HG03520 (cell line): ENCODE data around the gene OR6Q1.
"Not testable (repeated sequence)": the region's sequence is repeated elsewhere in the genome, so short reads cannot be mapped to it uniquely, and the experiment has no call there.

ENCODE experiments used
- ATAC-seq: cut with Tn5 transposase; IDR thresholded peaks from one replicate; pipeline ENCODE4 v1.9.1; 2021; ENCODE audit warnings: mild to moderate bottlenecking, moderate library complexity; ENCODE audit not compliant: unreplicated experiment

OR6Q1 gene, protein sequence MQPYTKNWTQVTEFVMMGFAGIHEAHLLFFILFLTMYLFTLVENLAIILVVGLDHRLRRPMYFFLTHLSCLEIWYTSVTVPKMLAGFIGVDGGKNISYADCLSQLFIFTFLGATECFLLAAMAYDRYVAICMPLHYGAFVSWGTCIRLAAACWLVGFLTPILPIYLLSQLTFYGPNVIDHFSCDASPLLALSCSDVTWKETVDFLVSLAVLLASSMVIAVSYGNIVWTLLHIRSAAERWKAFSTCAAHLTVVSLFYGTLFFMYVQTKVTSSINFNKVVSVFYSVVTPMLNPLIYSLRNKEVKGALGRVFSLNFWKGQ

DNA sequence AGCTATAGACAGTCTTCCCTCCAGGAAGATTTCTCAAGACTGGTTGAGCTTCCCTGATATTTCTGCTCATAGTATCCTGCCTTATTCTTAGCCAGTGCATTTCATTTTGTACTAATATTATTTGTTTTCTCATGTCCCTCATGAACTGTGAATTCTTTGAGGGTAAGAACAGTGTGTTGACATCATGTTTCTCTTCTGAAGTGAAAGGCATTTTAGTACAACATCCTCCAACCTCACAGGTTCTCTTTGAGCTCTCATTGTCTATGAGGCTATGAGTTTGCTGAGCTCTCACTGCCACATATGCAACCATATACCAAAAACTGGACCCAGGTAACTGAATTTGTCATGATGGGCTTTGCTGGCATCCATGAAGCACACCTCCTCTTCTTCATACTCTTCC is at the start of gene OR6Q1:
Gene OR6Q1, plus strand, starts transcription at position 301 of the 400 bp plus-strand sequence. Its CDS starts 0 bp downstream, at position 301.
- ATAC-seq = no peak

DNA sequence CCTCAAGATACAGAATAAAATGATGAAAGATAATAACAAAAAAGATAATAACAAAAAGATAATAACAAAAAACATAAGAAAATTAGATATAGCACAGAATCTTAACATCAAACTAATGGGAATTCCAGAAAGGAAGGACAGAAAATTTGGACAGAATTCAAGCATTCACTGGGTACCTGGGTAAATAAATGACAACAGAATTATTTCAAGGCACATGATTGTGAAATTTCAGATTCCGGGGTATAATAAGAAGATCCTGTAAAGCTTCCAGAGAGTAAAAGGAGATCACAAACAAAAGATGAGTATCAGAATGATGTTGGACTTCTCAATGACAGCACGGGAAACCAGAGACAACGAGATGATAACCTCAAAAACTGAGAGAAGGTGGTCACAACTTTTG is 49.2 kb upstream of the OR6Q1 start:
- ATAC-seq = no peak

DNA sequence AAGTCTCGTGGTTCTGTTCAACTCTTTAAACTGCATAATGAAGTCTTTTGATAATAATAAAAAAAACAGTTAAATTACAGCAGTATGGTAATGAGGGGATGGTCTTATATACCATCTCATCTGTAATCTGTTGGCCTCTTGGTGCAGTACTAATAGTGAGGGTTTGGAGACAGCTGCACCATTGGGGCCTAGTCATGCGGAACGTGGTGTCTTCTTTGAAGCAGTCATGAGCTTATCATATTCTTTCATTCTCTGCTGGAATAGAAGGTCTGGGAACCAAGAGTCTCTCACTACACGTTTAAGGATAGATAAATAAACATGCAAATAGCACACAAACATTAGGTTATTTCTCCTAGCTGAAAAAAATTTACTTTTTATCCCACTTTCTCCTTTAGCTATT is 48.0 kb upstream of the OR6Q1 start:
- ATAC-seq = no peak

DNA sequence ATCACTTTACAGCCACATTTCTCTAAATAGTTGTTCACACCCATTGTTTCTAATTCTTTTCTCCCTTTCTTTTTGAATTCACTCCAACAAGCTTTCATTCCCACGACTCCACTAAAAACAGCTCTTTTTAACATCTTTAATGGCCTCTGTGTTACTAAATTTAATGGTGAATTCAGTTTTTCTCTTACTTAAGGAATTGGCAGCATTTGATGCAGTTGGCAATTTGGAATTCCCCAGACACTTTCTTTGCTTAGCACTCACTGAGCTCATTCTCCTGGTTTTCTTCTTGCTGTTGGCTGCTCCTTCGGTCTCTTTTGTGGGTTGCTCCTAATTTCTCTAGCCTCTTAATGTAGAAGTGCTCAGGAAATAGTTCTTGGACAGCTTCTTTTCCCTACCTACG is 47.6 kb upstream of the OR6Q1 start:
- ATAC-seq = no peak

DNA sequence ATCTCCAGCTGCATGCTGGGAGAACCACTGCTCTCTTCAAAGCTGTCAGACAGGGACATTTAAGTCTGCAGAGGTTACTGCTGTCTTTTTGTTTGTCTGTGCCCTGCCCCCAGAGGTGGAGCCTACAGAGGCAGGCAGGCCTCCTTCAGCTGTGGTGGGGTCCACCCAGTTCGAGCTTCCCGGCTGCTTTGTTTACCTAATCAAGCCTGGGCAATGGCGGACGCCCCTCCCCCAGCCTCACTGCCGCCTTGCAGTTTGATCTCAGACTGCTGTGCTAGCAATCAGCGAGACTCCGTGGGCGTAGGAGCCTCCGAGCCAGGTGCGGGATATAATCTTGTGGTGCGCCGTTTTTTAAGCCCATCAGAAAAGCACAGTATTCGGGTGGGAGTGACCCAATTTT is 31.2 kb upstream of the OR6Q1 start:
- not testable (repeated sequence) for ATAC-seq

DNA sequence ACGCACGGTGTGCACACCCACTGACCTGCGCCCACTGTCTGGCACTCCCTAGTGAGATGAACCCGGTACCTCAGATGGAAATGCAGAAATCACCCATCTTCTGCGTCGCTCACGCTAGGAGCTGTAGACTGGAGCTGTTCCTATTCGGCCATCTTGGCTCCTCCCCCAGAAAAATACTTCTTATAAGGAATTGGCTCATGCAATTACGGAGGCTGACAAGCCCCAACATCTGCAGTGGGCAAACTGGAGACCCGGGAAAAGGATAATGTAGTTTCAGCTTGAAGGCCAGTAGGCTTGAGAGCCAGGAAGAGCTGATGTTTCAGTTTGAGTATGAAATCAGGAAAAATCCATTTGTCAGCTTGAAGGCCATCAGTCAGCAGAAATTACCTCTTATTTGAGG is 30.7 kb upstream of the OR6Q1 start:
- not testable (repeated sequence) for ATAC-seq

DNA sequence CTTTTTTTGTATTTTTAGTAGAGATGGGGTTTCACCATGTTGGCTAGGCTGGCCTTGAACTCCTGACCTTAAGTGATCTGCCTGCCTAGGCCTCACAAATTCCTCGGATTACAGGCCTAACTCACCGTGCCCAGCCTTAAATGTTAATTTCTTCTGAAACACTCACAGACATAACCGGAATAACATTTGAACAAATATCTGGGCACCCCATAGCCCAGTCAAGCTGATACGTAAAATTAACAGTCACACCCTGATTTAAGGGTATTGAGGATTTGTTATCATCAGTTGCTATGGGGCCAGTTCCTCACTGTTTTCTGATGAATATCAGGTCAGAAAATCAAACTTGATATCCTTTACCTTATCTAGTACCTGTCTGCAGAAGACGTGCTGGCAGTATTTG is 30.1 kb upstream of the OR6Q1 start:
- no peak for ATAC-seq

DNA sequence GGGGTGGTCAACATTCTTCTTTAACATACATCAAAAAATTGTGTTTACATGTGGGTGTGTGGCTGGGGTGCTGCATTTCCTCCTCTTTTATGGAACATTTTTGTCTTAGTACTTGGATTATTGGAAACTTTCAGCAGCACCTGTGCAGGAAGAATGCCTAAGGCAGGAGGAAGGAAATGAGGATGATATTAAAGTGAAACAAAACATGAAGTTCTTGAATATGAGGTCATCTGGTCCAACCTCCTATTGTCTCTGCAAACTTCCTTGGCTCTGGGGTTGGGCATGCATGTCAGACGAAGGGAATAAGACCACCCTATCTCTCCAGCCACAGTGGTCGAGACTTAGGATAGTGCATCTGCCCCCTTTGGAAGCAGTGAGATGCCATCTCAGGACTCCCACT is 27.7 kb upstream of the OR6Q1 start:
- ATAC-seq = no peak

DNA sequence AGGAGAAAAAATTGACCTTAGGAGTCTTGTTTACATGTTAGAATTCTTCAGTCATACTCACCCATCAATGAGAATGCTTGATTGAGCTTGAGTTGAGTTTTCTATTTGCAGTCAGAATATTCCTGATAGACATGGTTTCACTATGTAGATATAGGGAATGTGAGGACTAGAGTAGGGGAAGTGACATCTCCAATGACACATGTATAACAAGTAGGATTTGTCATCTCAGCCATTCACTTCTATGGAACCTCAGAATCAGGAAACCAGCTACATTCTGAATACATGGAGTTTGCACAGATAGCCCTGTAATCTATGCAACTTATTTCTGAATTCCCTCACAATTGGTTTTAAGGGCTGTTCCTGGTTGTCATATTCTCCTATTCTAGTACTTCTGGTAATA is 27.2 kb upstream of the OR6Q1 start:
- ATAC-seq = no peak

DNA sequence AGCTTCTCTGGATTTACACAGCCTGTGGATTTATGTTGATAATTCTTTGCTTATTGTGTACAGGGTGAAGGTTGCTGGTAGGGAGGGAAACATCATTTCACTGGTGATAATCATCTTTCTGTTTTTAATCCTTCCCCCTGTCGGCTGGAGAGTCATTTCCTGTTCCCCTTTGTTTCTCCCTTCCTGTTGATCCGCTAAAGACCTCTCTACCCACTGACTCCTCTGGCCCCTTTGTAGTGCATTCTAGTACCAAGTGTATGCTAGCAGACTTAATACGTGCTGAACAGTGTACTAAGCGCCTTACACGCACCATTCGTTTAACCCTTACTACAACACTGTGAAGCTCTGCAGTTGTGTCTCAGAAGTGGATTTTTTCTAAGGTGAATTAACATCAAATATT is 26.1 kb upstream of the OR6Q1 start:
- ATAC-seq = no peak

DNA sequence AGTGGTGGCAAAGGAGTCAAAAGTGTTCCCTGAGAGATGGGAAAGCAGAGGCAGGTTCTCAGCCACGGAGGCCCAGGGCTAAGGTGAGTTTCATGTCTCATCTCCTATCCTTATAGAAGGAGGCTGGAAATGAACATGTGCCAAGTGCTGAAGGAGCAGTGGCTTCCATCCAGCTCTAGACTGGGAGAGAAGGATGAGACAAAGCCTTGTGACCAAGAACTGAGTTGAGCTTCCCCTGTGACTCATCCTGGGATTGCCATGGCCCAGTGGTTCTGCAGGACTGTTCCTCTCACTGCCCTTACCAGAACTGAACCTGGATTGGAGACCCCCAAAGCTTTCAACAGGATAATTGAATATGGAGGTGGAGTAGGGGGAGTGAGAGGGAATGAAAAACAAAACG is 23.8 kb upstream of the OR6Q1 start:
- ATAC-seq = no peak

DNA sequence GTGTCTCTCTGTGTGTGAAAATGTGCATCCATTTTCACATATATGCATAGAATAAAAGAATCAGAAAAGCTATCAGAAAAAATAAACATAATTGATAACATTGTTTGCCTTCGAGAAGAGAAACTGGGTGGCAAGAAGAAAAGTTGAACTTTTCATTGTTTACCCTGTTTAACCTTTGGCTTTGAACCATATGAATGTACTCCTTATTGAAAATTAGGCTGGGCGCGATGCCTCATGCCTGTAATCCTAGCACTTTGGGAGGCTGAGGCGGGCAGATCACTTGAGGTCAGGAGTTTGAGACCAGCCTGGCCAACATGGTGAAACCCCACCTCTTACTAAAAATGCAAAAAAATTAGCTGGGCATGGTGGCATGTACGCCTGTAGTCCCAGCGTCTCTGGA is 19.0 kb upstream of the OR6Q1 start:
- ATAC-seq = no peak

DNA sequence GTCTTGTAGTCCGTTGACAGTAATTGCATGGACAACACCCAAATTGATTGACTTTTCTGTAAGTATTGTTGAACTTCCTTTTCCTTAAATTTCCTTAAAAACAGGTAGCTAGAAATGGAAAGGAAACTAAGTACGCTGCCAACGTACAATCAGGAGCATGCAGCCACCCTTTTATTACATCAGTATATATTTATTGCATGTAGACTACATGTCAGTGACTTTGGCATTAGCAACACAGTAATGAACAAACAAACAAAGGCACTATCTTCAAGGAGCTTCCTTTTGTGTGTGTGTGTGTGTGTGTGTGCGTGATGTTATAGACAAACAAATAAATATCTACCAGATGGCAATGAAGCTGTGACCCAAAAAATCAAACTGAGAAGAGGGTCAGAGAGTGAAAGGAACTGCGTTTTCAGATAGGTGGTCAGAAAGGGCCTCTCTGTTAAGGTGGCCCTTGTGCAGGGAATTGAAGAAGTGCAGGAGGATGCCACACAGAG is 7.3 kb upstream of the OR6Q1 start, which contains the start of gene OR9Q1:
Gene OR9Q1, plus strand, starts transcription at position 447 of the 497 bp plus-strand sequence. CDS start 155,564 bp downstream, outside the sequence.
- no peak for ATAC-seq

DNA sequence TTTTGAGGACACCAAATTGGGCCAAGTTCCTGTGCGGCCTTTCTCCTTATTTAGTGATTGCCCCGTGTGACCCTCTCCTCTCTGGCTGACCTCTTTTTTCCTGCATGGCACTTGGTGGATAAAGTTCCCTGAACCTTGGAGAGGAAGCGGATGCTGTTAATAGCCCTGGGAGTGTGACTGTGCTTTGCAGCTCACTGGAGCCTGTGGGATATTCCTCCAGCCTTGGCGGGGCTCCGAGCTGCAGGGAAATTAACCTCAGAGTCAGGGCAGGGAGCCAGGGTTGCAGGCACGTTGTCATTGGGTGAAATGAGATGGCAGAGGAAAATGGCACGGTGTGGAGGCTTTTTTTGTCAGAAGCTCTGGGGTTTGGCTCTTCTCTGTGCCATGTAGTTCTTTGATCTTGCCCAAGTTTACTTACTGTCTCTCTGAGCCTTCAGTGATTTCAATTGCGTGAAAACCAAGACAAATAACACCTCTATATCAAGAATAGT is 6.1 kb upstream of the OR6Q1 start:
- ATAC-seq = no peak

DNA sequence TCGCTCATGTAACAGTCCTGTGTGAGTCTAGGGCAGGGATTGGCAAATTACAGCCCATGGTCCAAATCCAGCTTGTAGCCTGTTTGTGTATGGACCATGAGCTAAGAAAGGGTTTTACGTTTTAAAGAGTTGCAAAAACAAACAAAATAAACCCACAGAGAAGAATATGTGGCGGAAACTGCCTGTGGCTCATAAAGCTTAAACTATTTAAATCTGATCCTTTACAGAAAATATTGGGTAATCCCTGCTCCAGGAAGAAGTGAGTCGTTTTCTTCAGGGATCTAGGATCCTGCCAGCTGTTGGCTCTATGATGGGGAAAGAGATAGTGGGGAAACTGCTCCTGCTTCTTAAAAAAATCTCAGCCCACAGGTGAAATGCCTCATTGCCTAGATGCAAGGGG is 3.4 kb upstream of the OR6Q1 start:
- no peak for ATAC-seq

DNA sequence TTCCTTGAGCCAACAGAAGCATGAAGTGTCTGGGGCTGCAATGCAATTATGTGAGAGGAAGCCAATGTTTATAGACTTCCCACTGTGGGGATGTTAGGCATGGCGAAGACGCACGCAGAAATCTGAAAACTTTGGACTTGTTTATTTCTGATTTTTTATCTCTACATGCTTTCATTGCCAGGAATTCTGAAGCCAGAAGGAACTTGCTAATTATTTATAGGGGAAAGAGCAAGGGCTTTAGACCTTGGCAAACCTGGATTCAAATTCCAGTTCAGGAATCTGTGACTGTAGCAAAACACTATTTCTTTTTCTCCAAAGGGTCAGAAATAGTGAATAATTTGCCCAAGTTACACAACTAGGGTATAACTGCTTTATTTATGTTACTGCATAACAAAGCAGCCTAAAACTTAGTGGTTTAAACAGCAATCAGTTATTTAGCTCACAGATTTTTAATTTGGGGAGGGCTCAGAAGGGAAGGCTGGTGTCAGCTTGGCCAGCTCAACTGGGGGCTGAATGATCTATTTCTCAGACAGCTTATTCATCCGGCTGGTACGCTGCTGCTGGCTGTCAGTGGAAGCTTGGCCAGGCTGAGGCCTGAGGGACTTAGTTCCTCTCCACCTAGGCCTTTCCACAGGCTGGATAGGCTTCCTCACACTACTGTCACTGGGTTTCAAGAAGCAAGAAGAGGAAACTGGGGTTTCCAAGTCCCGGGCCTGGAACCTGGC is 1.9 kb upstream of the OR6Q1 start:
- no peak for ATAC-seq

DNA sequence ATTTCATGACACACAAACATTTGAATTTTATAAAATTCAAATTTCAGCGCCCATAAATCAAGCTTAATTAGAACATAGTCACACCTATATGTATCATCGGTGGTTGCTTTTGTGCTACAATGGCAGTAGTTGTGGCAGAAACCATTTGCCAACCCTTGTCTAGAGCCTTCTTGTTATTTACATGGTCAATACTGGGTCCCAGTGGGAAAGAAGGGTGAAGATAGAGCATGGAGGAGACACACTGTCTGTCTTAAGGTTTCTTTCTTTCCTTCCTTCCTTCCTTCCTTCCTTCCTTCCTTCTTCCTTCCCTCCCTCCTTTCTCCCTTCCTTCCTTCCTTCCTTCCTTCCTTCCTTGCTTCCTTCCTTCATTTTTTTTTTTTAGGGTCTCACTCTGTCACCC is 3.7 kb downstream of the OR6Q1 start:
- ATAC-seq = no peak

DNA sequence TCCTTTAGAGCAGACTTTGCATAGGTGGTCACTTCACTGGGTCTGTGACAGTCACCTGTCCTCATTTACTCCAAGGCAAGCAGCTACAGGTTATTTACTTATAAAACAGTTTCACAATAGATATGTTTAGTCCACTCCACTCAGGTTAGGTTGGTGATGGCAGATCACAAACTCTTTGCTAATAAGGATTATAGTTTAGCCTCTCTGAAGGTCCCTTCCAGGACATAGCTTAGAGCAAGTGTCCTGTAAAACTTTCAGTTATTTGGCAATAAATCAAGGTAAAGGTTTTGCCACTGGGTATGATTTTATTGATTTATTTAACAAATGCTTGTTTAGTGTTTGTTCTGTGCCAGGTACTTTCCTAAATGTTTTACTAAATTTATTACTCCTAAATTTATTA is 8.8 kb downstream of the OR6Q1 start:
- no peak for ATAC-seq

DNA sequence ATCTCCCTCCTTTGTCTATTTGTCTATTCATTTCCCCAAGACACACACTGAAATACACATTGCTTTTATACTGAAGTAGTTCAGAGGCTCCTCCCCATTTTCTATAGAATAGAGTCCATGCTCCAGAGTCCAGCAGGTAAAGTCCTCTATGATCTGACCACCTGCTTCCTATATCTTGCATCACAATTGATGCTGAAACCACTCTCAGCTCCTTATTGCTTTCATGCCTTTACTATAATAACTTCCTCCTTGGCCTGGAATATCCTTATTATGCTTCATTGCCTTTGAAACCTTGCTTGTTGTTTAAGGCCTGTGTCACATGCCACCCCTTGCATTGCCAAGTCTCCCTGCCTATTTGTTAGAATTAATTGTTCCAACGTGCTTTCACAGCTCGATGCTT is 12.6 kb downstream of the OR6Q1 start:
- ATAC-seq = no peak

DNA sequence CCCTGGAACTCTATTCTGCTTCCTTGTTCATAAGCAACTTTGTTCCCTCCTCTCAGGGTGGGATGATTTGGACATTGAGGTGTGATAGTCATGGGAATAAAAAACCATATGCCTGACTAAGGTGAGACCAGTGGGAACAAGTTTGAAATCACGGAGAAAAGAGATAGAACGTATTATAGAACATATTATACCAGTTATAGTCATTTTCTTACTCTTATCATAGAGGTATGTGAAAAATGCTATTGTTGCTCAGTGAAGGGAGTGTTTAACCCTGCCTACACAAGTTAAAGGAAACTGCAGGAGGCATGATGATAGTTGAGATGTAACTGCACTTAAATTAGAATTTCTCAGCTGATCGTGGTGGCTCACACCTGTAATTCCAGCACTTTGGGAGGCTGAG is 15.5 kb downstream of the OR6Q1 start:
- no peak for ATAC-seq

DNA sequence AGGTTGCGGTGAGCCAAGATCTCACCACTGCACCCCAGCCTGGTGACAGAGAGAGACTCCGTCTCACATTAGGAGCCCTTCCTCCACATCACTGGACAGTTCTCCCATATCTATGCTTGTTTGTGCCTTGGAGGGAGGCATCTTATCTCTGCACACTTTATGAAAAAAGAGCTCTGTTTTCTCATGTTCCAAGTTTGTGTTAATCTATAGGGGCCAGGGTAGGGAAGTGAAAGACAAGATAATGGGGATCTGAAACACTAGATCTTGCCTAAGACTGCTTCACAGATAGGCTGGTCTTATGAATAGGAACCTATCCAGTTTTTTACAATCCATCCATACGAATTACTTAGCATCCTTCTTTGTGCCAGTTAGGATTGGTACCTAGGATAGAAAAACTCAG is 17.1 kb downstream of the OR6Q1 start:
- no peak for ATAC-seq

DNA sequence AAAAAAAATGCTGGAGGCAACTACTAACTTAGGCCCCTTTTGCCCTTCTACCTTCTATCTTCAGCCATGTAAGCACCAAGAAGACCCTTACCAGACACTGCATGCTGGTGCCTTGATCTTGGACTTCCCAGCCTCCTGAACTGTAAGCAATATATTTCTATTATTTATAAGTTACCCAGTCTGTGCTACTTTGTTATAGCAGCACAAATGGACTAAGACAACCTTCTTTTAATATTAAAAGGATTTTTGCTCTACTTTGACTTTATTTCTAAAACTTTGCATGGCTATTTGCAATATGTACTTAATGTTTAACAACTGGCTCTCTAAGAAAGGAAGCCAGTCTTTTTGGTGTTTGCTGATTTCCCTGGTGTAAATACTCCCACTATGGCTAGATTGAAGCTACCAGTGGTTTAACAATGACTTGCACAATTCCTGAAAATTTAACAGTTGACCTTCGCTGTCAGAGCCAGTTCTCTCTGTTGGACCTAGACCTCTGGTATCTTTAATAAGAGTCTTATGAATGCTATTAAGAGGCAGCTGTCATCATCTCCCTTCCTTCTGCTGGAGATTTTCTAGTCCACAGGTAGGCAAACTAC is 25.2 kb downstream of the OR6Q1 start:
- ATAC-seq = no peak
